ENCODE data around the gene MYRFL.

The MYRFL gene

GRCh38 chr12:69947123-69947522 lies 122.1 kb downstream of the MYRFL start:
- no peak for DNase-seq
- no peak overlapping the region for H3K27ac ChIP-seq
- in situ Hi-C loops (cut with HindIII; ENCODE audit: low pct_ligation_motif_present, low sequenced_read_pairs), result no loop called here
- TF ChIP-seq, protein P1, sequence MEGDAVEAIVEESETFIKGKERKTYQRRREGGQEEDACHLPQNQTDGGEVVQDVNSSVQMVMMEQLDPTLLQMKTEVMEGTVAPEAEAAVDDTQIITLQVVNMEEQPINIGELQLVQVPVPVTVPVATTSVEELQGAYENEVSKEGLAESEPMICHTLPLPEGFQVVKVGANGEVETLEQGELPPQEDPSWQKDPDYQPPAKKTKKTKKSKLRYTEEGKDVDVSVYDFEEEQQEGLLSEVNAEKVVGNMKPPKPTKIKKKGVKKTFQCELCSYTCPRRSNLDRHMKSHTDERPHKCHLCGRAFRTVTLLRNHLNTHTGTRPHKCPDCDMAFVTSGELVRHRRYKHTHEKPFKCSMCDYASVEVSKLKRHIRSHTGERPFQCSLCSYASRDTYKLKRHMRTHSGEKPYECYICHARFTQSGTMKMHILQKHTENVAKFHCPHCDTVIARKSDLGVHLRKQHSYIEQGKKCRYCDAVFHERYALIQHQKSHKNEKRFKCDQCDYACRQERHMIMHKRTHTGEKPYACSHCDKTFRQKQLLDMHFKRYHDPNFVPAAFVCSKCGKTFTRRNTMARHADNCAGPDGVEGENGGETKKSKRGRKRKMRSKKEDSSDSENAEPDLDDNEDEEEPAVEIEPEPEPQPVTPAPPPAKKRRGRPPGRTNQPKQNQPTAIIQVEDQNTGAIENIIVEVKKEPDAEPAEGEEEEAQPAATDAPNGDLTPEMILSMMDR (IDR thresholded peaks at IDR 0.05; ENCODE audit: low read depth, low read length, missing control alignments), result no peak
- H3K4me3 ChIP-seq (ENCODE audit: low read depth, low read length), result no peak overlapping the region
- no peaks in the 10 kb centered on the region for H3K36me3 ChIP-seq (replicated peaks)
- H3K27me3 ChIP-seq (replicated peaks), result no peaks in the 10 kb centered on the region

- Histone ChIP-seq H3K4me3 (ENCODE audit: low read depth, low read length) (no peak overlapping the region), H3K36me3 (replicated peaks) (no peaks in the 10 kb centered on the region), H3K27ac (no peak overlapping the region), H3K27me3 (replicated peaks) (no peaks in the 10 kb centered on the region)
- in situ Hi-C loops (cut with HindIII; ENCODE audit: low pct_ligation_motif_present, low sequenced_read_pairs), result no loop called here
- no peak for DNase-seq
- TF ChIP-seq, protein P1 (IDR thresholded peaks at IDR 0.05; ENCODE audit: low read depth, low read length, missing control alignments), result no peak
These were observed 122.9 kb downstream of the MYRFL start for GRCh38 chr12:69947897-69948296.

DNA sequence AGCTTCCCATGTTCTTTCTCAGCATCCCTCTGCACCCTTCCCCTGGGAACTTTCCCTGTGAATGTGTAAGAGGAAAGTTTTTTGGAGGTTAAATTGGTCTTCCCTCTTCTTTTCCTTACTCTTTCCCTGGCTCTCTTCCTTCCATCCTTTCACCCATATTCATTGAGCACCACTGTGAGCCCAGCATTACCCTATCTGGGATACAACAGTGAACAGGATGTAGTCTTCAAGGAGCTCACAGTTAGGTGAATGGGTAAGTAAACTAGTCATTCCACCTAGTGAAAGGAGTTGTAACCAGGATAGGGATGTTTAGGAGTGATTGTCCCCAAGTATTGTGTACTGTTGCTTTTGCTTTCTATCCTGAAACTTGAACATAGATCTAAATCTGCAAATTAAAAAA lies 123.8 kb downstream of the MYRFL start:
- in situ Hi-C loops (cut with HindIII; ENCODE audit: low pct_ligation_motif_present, low sequenced_read_pairs), result no loop called here
- H3K36me3 ChIP-seq (replicated peaks), result no peaks in the 10 kb centered on the region
- no peak overlapping the region for H3K27ac ChIP-seq
- no peak for DNase-seq
- H3K4me3 ChIP-seq (ENCODE audit: low read depth, low read length), result no peak overlapping the region
- TF ChIP-seq, protein P1 (IDR thresholded peaks at IDR 0.05; ENCODE audit: low read depth, low read length, missing control alignments), result no peak
- H3K27me3 ChIP-seq (replicated peaks), result no peaks in the 10 kb centered on the region

GRCh38 chr12:69949311-69950002 lies 124.4 kb downstream of the MYRFL start:
- in situ Hi-C loops (cut with HindIII; ENCODE audit: low pct_ligation_motif_present, low sequenced_read_pairs), result no loop called here
- TF ChIP-seq, protein P1 (IDR thresholded peaks at IDR 0.05; ENCODE audit: low read depth, low read length, missing control alignments), result no peak
- DNase-seq, result no peak
- no peaks in the 10 kb centered on the region for H3K36me3 ChIP-seq (replicated peaks)
- no peak overlapping the region for H3K27ac ChIP-seq
- no peaks in the 10 kb centered on the region for H3K27me3 ChIP-seq (replicated peaks)
- no peak overlapping the region for H3K4me3 ChIP-seq (ENCODE audit: low read depth, low read length)

- no peak overlapping the region for H3K27ac ChIP-seq
- TF ChIP-seq, protein P1 (IDR thresholded peaks at IDR 0.05; ENCODE audit: low read depth, low read length, missing control alignments), result no peak
- H3K36me3 ChIP-seq (replicated peaks), result no peaks in the 10 kb centered on the region
- H3K27me3 ChIP-seq (replicated peaks), result no peaks in the 10 kb centered on the region
- in situ Hi-C loops (cut with HindIII; ENCODE audit: low pct_ligation_motif_present, low sequenced_read_pairs), result no loop called here
- no peak overlapping the region for H3K4me3 ChIP-seq (ENCODE audit: low read depth, low read length)
- DNase-seq, result no peak
These were observed 126.1 kb downstream of the MYRFL start for GRCh38 chr12:69951108-69951507.

GRCh38 chr12:69952890-69953289 lies 127.9 kb downstream of the MYRFL start:
- DNase-seq, result no peak
- Histone ChIP-seq H3K27me3 (replicated peaks) (no peaks in the 10 kb centered on the region), H3K27ac (no peak overlapping the region), H3K4me3 (ENCODE audit: low read depth, low read length) (no peak overlapping the region), H3K36me3 (replicated peaks) (no peaks in the 10 kb centered on the region)
- TF ChIP-seq, protein P1 (IDR thresholded peaks at IDR 0.05; ENCODE audit: low read depth, low read length, missing control alignments), result no peak
- in situ Hi-C loops (cut with HindIII; ENCODE audit: low pct_ligation_motif_present, low sequenced_read_pairs), result no loop called here
